GM13977 (cell line): ENCODE data around the gene SLC24A3.

ENCODE experiments used
- DNase-seq: peaks from one replicate; pipeline ENCODE4 v3.0.0; 2012; ENCODE audit warnings: low spot score
- CTCF ChIP-seq: IDR thresholded peaks from 2 replicates; pipeline ENCODE4 v1.5.1; 2012; ENCODE audit warnings: mild to moderate bottlenecking, control low read depth; ENCODE audit not compliant: insufficient read depth; ENCODE audit errors: extremely low read depth, missing control alignments
- in situ Hi-C: fragments of 300-500 bp; cut with MboI; formaldehyde crosslinking; loops from one replicate; pipeline ENCODE4 v1.12.0; 2022; ENCODE audit warnings: low sequenced_read_pairs, low pct_unique_long_range_greater_than_20kb, mixed read lengths, inconsistent platforms; ENCODE audit not compliant: unreplicated experiment

The SLC24A3 gene

GRCh38 chr20:19524691-19525090 lies 312.2 kb downstream of the SLC24A3 start:
- no peak for TF ChIP-seq CTCF
- in situ Hi-C loops: no loop called here
- no peak for DNase-seq

GRCh38 chr20:19527509-19527908 lies 315.1 kb downstream of the SLC24A3 start:
- in situ Hi-C loops: no loop called here
- no peak for DNase-seq
- no peak for TF ChIP-seq CTCF

- in situ Hi-C loops: no loop called here
- no peak for DNase-seq
- TF ChIP-seq CTCF: no peak
Observed at GRCh38 chr20:19528286-19529030, 316.0 kb downstream of the SLC24A3 start.

GRCh38 chr20:19530006-19530405 lies 317.6 kb downstream of the SLC24A3 start:
- TF ChIP-seq CTCF: no peak
- in situ Hi-C loops: no loop called here
- no peak for DNase-seq

- TF ChIP-seq CTCF: no peak
- in situ Hi-C loops: no loop called here
- no peak for DNase-seq
Observed at GRCh38 chr20:19531446-19531845, 319.0 kb downstream of the SLC24A3 start.

- DNase-seq: no peak
Observed at GRCh38 chr20:19538556-19538955, 326.1 kb downstream of the SLC24A3 start.

More at GRCh38 chr20:19538556-19538955, 326.1 kb downstream of the SLC24A3 start:
- in situ Hi-C loops: no loop called here
- no peak for TF ChIP-seq CTCF
